T-cell (primary cell): ENCODE measurements around the gene RAB27B. TPM values are rescaled to one million over a fixed set of nuclear protein-coding genes. Genes with fewer than 3 reads are reported as not detected.

Experiments used
- ATAC-seq, 4 experiments: fragments of 200-7000 bp in 3 of 4; fragments of 150-1000 bp in 1 of 4; cut with Tn5 transposase; replicated peaks in 1 of 4; 1 replicate in 3 of 4; 2 replicates in 1 of 4; pipeline ENCODE4 v1.10.0; 2021; ENCODE audit warnings: moderate library complexity in 3 of 4, mild to moderate bottlenecking in 2 of 4, moderate number of reproducible peaks in 1 of 4
- CTCF ChIA-PET, 2 donors: fragments of 300-600 bp; sonication (Branson Sonifier 250); formaldehyde crosslinking; loops; one replicate each; lab custom pipeline; 2022; ENCODE audit warnings: antibody characterized with exemption in 2 of 2; lab: Charles Lee
- POLR2A ChIA-PET, 2 donors: fragments of 300-600 bp; sonication (Branson Sonifier 250); formaldehyde crosslinking; loops; one replicate each; lab custom pipeline; 2022; ENCODE audit warnings: antibody characterized with exemption in 2 of 2; lab: Charles Lee
- DNase-seq, 35 experiments: peaks; one replicate each; pipeline versions ENCODE4 v3.0.0 to v3.0.0-alpha.2; 2013 to 2023
- H3K27ac ChIP-seq: one replicate; pipeline ENCODE4 v1.5.1; 2013; ENCODE audit warnings: low read length
- H3K27me3 ChIP-seq, 2 experiments: replicated peaks in 1 of 2; 1 replicate in 1 of 2; 2 replicates in 1 of 2; pipeline versions ENCODE4 v1.6.1 to v1.7.0; 2013; ENCODE audit warnings: low read length in 1 of 2, mixed read lengths in 1 of 2; ENCODE audit not compliant: control insufficient read depth in 2 of 2, insufficient read depth in 2 of 2; ENCODE audit errors: extremely low read depth in 1 of 2
- H3K36me3 ChIP-seq, 2 donors: 1 replicate in 1 of 2; 2 replicates in 1 of 2; pipeline versions ENCODE4 v1.6.1 to v1.7.0; 2013; ENCODE audit warnings: low read length in 1 of 2; ENCODE audit not compliant: control insufficient read depth in 2 of 2, insufficient read depth in 1 of 2; ENCODE audit errors: extremely low read depth in 1 of 2
- H3K4me1 ChIP-seq, 2 experiments: 1 replicate in 1 of 2; 2 replicates in 1 of 2; pipeline versions ENCODE4 v1.6.1 to v1.7.0; 2013; ENCODE audit warnings: low read length in 2 of 2, mixed read lengths in 1 of 2; ENCODE audit not compliant: insufficient read depth in 2 of 2, control insufficient read depth in 1 of 2; ENCODE audit errors: extremely low read depth in 1 of 2
- H3K4me3 ChIP-seq, 2 donors: 1 replicate in 1 of 2; 2 replicates in 1 of 2; pipeline versions ENCODE4 v1.5.1 to v1.7.0; 2013; ENCODE audit warnings: mild to moderate bottlenecking in 2 of 2, low read length in 1 of 2, moderate library complexity in 1 of 2; ENCODE audit not compliant: control insufficient read depth in 1 of 2; ENCODE audit errors: extremely low read depth in 1 of 2
- H3K9me3 ChIP-seq: 2 replicates; pipeline ENCODE4 v1.7.0; 2013
- H3K27ac Mint-ChIP-seq, 2 donors: one replicate each; pipeline ENCODE4 v1.8.0; 2020 to 2021; ENCODE audit warnings: mild to moderate bottlenecking in 2 of 2, mixed read lengths in 2 of 2
- H3K27me3 Mint-ChIP-seq, 2 donors: one replicate each; pipeline ENCODE4 v1.8.0; 2021 to 2022; ENCODE audit warnings: mixed read lengths in 2 of 2
- H3K36me3 Mint-ChIP-seq: one replicate; pipeline ENCODE4 v1.8.0; 2021; ENCODE audit warnings: mixed read lengths
- H3K4me1 Mint-ChIP-seq, 3 donors: one replicate each; pipeline ENCODE4 v1.8.0; 2020 to 2022; ENCODE audit warnings: mixed read lengths in 3 of 3, mild to moderate bottlenecking in 1 of 3
- H3K4me3 Mint-ChIP-seq, 3 donors: one replicate each; pipeline ENCODE4 v1.8.0; 2020 to 2022; ENCODE audit warnings: mild to moderate bottlenecking in 3 of 3, mixed read lengths in 3 of 3, moderate library complexity in 3 of 3
- H3K9me3 Mint-ChIP-seq, 3 donors: one replicate each; pipeline ENCODE4 v1.8.0; 2020 to 2022; ENCODE audit warnings: mixed read lengths in 3 of 3
- WGBS: methylation state at CpG from one replicate; pipeline ENCODE4 v1.1.5; 2013; ENCODE audit warnings: missing lambda C conversion rate; ENCODE audit not compliant: insufficient coverage; 5-methylcytosine and 5-hydroxymethylcytosine counted together
- total RNA-seq, 35 experiments: library from RNA in 6 of 35; stranded (reverse) in 6 of 35; fragments of 120-200 nt in 1 of 35; gene quantifications; one replicate each; pipeline versions ENCODE4 v1.2.1 to v1.2.4 and lab custom pipeline; 2013 to 2026

Gene RAB27B
- total RNA-seq, 5 donors from 2014 or later (not counting 1 experiment from before 2014, with no cell fraction given), result 2.6 to 4.3 (median 3.0) TPM

DNA sequence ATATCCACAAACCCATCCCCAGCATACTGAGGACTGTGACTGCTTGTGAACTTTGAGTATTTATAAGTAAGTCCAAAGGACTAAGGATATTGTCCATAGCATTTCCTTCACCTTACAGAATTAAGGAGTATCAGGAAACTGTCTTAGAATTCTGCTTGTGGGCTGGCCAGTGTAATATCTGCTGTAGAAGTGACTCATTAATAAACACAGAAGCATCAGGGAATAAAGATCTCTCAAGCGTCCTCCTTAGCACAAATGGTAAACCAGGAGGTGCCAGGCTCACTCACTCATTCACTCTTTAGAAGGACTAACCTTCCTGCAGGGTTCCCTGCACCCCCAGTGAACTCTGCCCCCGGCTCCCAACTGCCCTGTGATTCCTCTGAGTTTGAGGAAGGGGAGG, 100.0 kb downstream of the RAB27B start:
- H3K9me3 ChIP-seq, result no peaks in the 10 kb centered on the region
- no peak for ATAC-seq
- H3K9me3 Mint-ChIP-seq, result no peaks in the 10 kb centered on the region
- POLR2A ChIA-PET, result no interaction called here
- H3K4me3 Mint-ChIP-seq, result no peak overlapping the region
- H3K27ac ChIP-seq, result no peak overlapping the region
- no peaks in the 10 kb centered on the region for H3K4me1 ChIP-seq
- no peaks in the 10 kb centered on the region for H3K27me3 ChIP-seq
- H3K4me1 Mint-ChIP-seq, result no peaks in the 10 kb centered on the region
- H3K4me3 ChIP-seq, result no peak overlapping the region
- H3K27me3 Mint-ChIP-seq, result no peaks in the 10 kb centered on the region
- CTCF ChIA-PET, result no interaction called here
- no peaks in the 10 kb centered on the region for H3K36me3 Mint-ChIP-seq
- 40% methylated on average over 1 of the region's 2 CpGs for WGBS
- no peak for DNase-seq
- H3K27ac Mint-ChIP-seq, result no peak overlapping the region
- H3K36me3 ChIP-seq, result no peaks in the 10 kb centered on the region

DNA sequence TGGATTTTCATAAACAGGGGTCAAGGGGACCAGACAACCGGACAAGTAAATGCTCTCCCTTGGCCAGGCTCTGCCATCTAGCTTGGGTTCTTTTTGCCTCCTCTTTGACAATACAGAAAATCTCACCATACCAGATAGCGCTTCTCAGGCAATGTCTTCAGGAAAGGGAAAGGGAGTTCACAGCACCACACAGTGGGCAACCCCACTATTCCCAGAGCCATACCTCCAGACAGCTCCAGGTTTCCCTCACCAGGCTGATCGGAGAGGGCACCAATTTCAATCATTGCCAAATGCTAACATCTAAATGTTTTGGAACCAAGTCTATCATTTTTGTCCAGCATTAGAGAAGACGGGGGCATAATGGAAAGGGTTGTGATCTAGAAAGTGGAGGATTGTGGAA, 102.9 kb downstream of the RAB27B start:
- Mint-ChIP-seq H3K4me3 (no peak overlapping the region), H3K9me3 (no peaks in the 10 kb centered on the region), H3K27ac (no peak overlapping the region), H3K27me3 (no peaks in the 10 kb centered on the region), H3K36me3 (no peaks in the 10 kb centered on the region), H3K4me1 (no peaks in the 10 kb centered on the region)
- POLR2A ChIA-PET, result no interaction called here
- Histone ChIP-seq H3K27me3 (no peaks in the 10 kb centered on the region), H3K36me3 (no peaks in the 10 kb centered on the region), H3K4me1 (no peaks in the 10 kb centered on the region), H3K4me3 (no peak overlapping the region), H3K9me3 (no peaks in the 10 kb centered on the region), H3K27ac (no peak overlapping the region)
- 89% methylated on average over 1 of the region's 4 CpGs for WGBS
- CTCF ChIA-PET, result no interaction called here
- DNase-seq, result no peak
- ATAC-seq, result no peak

DNA sequence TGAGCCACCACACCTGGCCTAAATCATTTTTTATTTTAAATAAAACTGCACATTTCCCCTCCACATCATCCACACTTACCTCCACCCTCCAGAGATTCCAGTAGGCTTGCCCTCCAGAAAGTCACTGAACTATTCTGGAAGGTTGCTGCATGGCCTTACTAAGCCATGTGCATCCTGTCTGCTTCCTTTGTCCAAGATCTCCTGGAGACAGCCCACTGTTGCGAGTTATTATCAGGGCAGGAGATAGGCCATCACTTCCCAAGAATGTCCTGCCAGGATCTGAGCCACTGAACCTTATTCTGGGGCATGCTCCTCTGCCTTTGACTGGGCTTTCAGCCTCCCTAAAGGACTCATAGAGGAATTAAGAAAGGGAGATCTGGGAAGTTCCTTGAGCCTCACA, 104.2 kb downstream of the RAB27B start:
- no peak overlapping the region for H3K27ac Mint-ChIP-seq
- DNase-seq, result no peak
- Histone ChIP-seq H3K9me3 (no peaks in the 10 kb centered on the region), H3K27ac (no peak overlapping the region), H3K27me3 (peaks cover 0 to 4% of the 10 kb centered on the region in 2 experiments), H3K4me1 (no peaks in the 10 kb centered on the region), H3K4me3 (no peak overlapping the region), H3K36me3 (no peaks in the 10 kb centered on the region)
- H3K4me1 Mint-ChIP-seq, result no peaks in the 10 kb centered on the region
- no peaks in the 10 kb centered on the region for H3K27me3 Mint-ChIP-seq
- no CpG with 5 or more reads among the region's 1 CpG for WGBS
- CTCF ChIA-PET, result no interaction called here
- POLR2A ChIA-PET, result no interaction called here
- no peaks in the 10 kb centered on the region for H3K9me3 Mint-ChIP-seq
- no peak overlapping the region for H3K4me3 Mint-ChIP-seq
- H3K36me3 Mint-ChIP-seq, result no peaks in the 10 kb centered on the region
- ATAC-seq, result no peak

DNA sequence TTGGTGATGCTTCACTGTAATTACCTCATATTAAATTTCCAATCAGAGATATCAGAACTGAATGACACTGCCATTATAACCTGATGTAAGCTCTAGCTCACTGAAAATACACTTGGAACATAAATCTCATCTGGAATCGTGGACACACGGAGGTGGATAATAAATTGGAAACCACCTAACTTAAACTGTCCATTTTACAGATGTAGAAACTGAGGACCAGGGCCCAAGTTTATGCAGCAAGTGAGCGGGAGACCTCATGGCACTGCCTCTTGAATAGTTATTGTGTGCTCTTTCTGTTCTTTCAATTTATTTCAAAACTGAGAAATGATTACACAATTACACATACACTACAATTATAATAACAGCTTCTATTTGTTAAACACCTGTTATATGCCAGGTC, 110.2 kb downstream of the RAB27B start:
- no peaks in the 10 kb centered on the region for H3K27me3 Mint-ChIP-seq

DNA sequence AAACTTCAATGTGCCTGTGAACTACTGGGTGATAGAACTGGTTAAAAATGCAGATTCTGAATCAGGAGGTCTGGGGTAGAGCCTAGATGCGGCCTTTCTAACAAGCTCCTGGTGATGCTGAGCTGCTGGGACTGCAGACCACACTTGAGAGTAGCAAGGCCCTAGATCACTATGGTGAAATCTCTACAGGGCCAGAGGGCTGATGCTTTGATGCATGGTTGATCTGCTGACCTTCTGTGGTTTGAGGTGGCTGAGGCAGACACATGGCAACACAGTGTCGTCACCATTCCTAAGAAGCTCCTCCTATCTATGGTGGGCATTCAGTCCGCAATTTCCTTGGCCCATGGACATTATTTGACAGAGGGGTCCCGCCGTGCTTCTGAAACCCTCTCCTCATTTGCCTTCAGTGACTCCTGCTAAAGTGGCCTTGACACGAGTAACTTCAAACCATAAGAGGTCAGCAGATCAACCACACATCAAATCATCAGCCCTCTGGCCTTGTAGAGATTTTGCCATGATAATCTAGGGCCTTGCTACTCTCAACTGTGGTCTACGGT, 111.2 kb downstream of the RAB27B start:
- no peak overlapping the region for H3K4me3 ChIP-seq
- Mint-ChIP-seq H3K9me3 (no peaks in the 10 kb centered on the region), H3K27me3 (no peaks in the 10 kb centered on the region), H3K27ac (no peak overlapping the region), H3K36me3 (no peaks in the 10 kb centered on the region), H3K4me3 (no peak overlapping the region), H3K4me1 (no peaks in the 10 kb centered on the region)
- H3K27me3 ChIP-seq, result peaks cover 0 to 4% of the 10 kb centered on the region in 2 experiments
- no peaks in the 10 kb centered on the region for H3K36me3 ChIP-seq
- H3K27ac ChIP-seq, result no peak overlapping the region
- H3K4me1 ChIP-seq, result no peaks in the 10 kb centered on the region
- ATAC-seq (no peak), DNase-seq (no peak)
- CTCF ChIA-PET, result no interaction called here
- no peaks in the 10 kb centered on the region for H3K9me3 ChIP-seq
- POLR2A ChIA-PET, result no interaction called here
- 87% methylated on average over 6 of the region's 7 CpGs for WGBS

More for the DNA sequence above, 110.2 kb downstream of the RAB27B start:
- Histone ChIP-seq H3K36me3 (no peaks in the 10 kb centered on the region), H3K27me3 (peaks cover 0 to 4% of the 10 kb centered on the region in 2 experiments), H3K4me3 (no peak overlapping the region), H3K27ac (no peak overlapping the region), H3K9me3 (no peaks in the 10 kb centered on the region), H3K4me1 (no peaks in the 10 kb centered on the region)
- CTCF ChIA-PET, result no interaction called here
- H3K27ac Mint-ChIP-seq, result no peak overlapping the region
- POLR2A ChIA-PET, result interaction anchor here in 1 of 2 donors (0.5 kb wide), 1 partner anchor 1776 kb away, joined by 16 read pairs; no protein-coding TSS in a partner anchor
- ATAC-seq, result no peak
- no peak overlapping the region for H3K4me3 Mint-ChIP-seq
- DNase-seq, result no peak
- 86% methylated on average over 2 of the region's 3 CpGs for WGBS
- H3K4me1 Mint-ChIP-seq, result no peaks in the 10 kb centered on the region
- H3K36me3 Mint-ChIP-seq, result no peaks in the 10 kb centered on the region
- no peaks in the 10 kb centered on the region for H3K9me3 Mint-ChIP-seq

DNA sequence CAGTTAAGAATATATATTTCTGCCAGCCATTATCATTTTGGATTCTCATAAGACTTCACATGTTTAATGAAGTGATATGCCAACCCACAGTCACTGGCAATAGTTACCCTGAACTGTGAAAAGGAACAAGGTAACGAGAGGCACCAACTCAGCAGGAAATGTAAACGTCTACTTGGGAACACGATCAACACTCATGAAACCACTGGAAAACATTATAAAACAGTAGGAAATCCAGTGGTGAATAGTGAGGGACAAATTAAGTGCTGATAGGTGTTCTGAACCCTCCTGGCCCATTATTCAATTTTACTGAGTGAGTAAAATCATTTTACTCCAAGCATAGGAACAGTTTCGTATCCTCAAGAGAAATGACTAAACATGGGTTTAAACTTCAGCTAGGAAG, 113.9 kb downstream of the RAB27B start:
- ChIA-PET CTCF (interaction anchor here in 1 of 2 donors (1.0 kb wide), 1 partner anchor 11 kb away, joined by 3 read pairs; no protein-coding TSS in a partner anchor), POLR2A (no interaction called here)
- no peak overlapping the region for H3K27ac Mint-ChIP-seq
- H3K4me1 ChIP-seq, result peaks cover 3 to 7% of the 10 kb centered on the region in 2 experiments
- H3K36me3 Mint-ChIP-seq, result no peaks in the 10 kb centered on the region
- H3K27me3 ChIP-seq, result no peaks in the 10 kb centered on the region
- H3K4me3 Mint-ChIP-seq, result no peak overlapping the region
- H3K4me1 Mint-ChIP-seq, result peaks cover 18 to 21% (median 20%) of the 10 kb centered on the region in 3 donors
- H3K9me3 Mint-ChIP-seq, result no peaks in the 10 kb centered on the region
- no peak overlapping the region for H3K27ac ChIP-seq
- no peak overlapping the region for H3K4me3 ChIP-seq
- H3K27me3 Mint-ChIP-seq, result no peaks in the 10 kb centered on the region
- ATAC-seq, result no peak
- no peaks in the 10 kb centered on the region for H3K36me3 ChIP-seq
- DNase-seq, result no peak
- no CpG with 5 or more reads among the region's 4 CpGs for WGBS
- no peaks in the 10 kb centered on the region for H3K9me3 ChIP-seq
